WTC11 (cell line): ENCODE results near the gene MKS1. TPM values are rescaled to one million over a fixed set of nuclear protein-coding genes. Genes with fewer than 3 reads are reported as not detected.

Experiments used
- ATAC-seq: fragments of 200-7000 bp; cut with Tn5 transposase; 2 replicates; pipeline ENCODE4 v1.10.0; 2021; ENCODE audit warnings: mild to moderate bottlenecking, moderate library complexity
- CTCF ChIA-PET: fragments of 300-600 bp; sonication (Branson Sonifier 250); formaldehyde crosslinking; loops from one replicate; lab custom pipeline; 2021; ENCODE audit warnings: antibody characterized with exemption; lab: Charles Lee
- POLR2A ChIA-PET: fragments of 350-600 bp; sonication (Branson Sonifier 250); formaldehyde crosslinking; loops from one replicate; lab custom pipeline; 2021; ENCODE audit warnings: antibody characterized with exemption; lab: Charles Lee
- DNase-seq: peaks from one replicate; pipeline ENCODE4 v3.0.0; 2021; ENCODE audit warnings: low spot score
- H3K27ac Mint-ChIP-seq: 2 replicates; pipeline ENCODE4 v1.8.0; 2021; ENCODE audit warnings: mixed read lengths
- H3K27me3 Mint-ChIP-seq: 2 replicates; pipeline ENCODE4 v1.8.0; 2021; ENCODE audit warnings: low read depth, mild to moderate bottlenecking, moderate library complexity, mixed read lengths
- H3K36me3 Mint-ChIP-seq: 2 replicates; pipeline ENCODE4 v1.8.0; 2021; ENCODE audit warnings: mixed read lengths
- H3K4me1 Mint-ChIP-seq: 2 replicates; pipeline ENCODE4 v1.8.0; 2022; ENCODE audit warnings: mixed read lengths
- H3K4me3 Mint-ChIP-seq: 2 replicates; pipeline ENCODE4 v1.8.0; 2021; ENCODE audit warnings: mild to moderate bottlenecking, moderate library complexity, mixed read lengths
- H3K9me3 Mint-ChIP-seq: 2 replicates; pipeline ENCODE4 v1.8.0; 2021; ENCODE audit warnings: mixed read lengths
- EMX1 ChIP-seq: fragments of 250-450 bp; sonication (Bioruptor Pico); IDR thresholded peaks from 2 replicates; pipeline ENCODE4 v1.8.0; 2021; ENCODE audit warnings: mild to moderate bottlenecking
- FOXJ3 ChIP-seq: sonication (generic); formaldehyde crosslinking; IDR thresholded peaks from 2 replicates; pipeline ENCODE4 v1.9.0; 2021; ENCODE audit warnings: missing genetic modification reagents, mild to moderate bottlenecking, borderline replicate concordance
- FOXP1 ChIP-seq: sonication (generic); formaldehyde crosslinking; IDR thresholded peaks from 2 replicates; pipeline ENCODE4 v1.8.0; 2022; ENCODE audit warnings: missing genetic modification reagents, mild to moderate bottlenecking, moderate library complexity, borderline replicate concordance
- GRHL2 ChIP-seq: fragments of 250-450 bp; sonication (Bioruptor Pico); IDR thresholded peaks from 2 replicates; pipeline ENCODE4 v1.8.0; 2022; ENCODE audit warnings: mild to moderate bottlenecking, moderate library complexity; ENCODE audit not compliant: insufficient replicate concordance, severe bottlenecking
- IRF1 ChIP-seq: sonication (generic); formaldehyde crosslinking; IDR thresholded peaks from 2 replicates; pipeline ENCODE4 v1.8.0; 2023; ENCODE audit warnings: missing genetic modification reagents
- PREB ChIP-seq: sonication (generic); formaldehyde crosslinking; IDR thresholded peaks from 2 replicates; pipeline ENCODE4 v1.8.1; 2022; ENCODE audit warnings: mild to moderate bottlenecking, missing genetic modification reagents, moderate library complexity, borderline replicate concordance
- RELA ChIP-seq: sonication (generic); formaldehyde crosslinking; IDR thresholded peaks from 2 replicates; pipeline ENCODE4 v1.8.1; 2022; ENCODE audit warnings: missing genetic modification reagents, mild to moderate bottlenecking, borderline replicate concordance
- TP53 ChIP-seq: sonication (generic); formaldehyde crosslinking; IDR thresholded peaks from 2 replicates; pipeline ENCODE4 v1.8.1; 2023; ENCODE audit warnings: mild to moderate bottlenecking, missing genetic modification reagents
- ZNF138 ChIP-seq: sonication (generic); formaldehyde crosslinking; conservative IDR thresholded peaks from 2 replicates; pipeline ENCODE4 v1.8.1; 2022; ENCODE audit warnings: mild to moderate bottlenecking, moderate library complexity, missing genetic modification reagents
- ZNF263 ChIP-seq: sonication (generic); formaldehyde crosslinking; IDR thresholded peaks from 2 replicates; pipeline ENCODE4 v1.8.1; 2022; ENCODE audit warnings: low read depth, mild to moderate bottlenecking, moderate library complexity, missing genetic modification reagents
- ZNF317 ChIP-seq: sonication (generic); formaldehyde crosslinking; IDR thresholded peaks from 2 replicates; pipeline ENCODE4 v1.8.1; 2023; ENCODE audit warnings: low read depth, mild to moderate bottlenecking, moderate library complexity, missing genetic modification reagents, borderline replicate concordance
- ZNF396 ChIP-seq: fragments of 250-450 bp; sonication (Bioruptor Pico); IDR thresholded peaks from 2 replicates; pipeline ENCODE4 v1.8.0; 2021; ENCODE audit warnings: mild to moderate bottlenecking, moderate library complexity, borderline replicate concordance
- ZSCAN18 ChIP-seq: fragments of 250-450 bp; sonication (Bioruptor Pico); IDR thresholded peaks from 2 replicates; pipeline ENCODE4 v2.1.2; 2022; ENCODE audit warnings: mild to moderate bottlenecking, moderate library complexity
- total RNA-seq: library from RNA; stranded (reverse); gene quantifications from 3 replicates; pipeline ENCODE4 v1.2.3, GENCODE V29; 2021
- TF ChIP-seq, protein P1 (sequence below): sonication (generic); formaldehyde crosslinking; IDR thresholded peaks from 2 replicates; pipeline ENCODE4 v1.8.0; 2023; ENCODE audit warnings: missing genetic modification reagents, mild to moderate bottlenecking, borderline replicate concordance

The MKS1 gene
- total RNA-seq, 1 experiment from 2014 or later = 24.2 TPM

DNA sequence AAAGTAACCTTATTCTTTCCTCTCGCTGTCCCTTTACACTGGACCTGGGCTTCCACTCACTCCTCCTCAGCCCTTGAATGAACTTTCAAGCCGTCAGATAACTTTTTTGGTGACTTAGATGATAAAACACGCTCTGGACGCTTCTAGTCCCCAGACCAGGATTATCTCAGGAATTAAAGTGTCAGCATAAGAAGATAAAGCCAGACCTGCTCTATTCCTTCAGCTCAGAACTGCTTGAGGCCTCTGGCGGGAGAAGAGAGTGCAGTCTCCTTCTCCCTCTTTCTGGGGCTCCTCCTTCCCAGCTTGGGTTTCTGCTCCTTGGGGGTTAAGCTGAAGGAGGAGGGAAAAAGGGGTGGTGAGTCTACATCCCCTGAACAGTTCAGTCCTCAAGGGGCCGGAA is 25.9 kb upstream of the MKS1 start:
- Mint-ChIP-seq H3K4me1 (peaks cover 11% of the 10 kb centered on the region), H3K9me3 (peaks cover under 1% of the 10 kb centered on the region), H3K36me3 (peaks cover under 1% of the 10 kb centered on the region; the same call in 1 of the 2 replicates), H3K4me3 (no peak overlapping the region), H3K27me3 (peaks cover 89% of the 10 kb centered on the region), H3K27ac (no peak overlapping the region)
- TF ChIP-seq ZNF263 (CRISPR knock-in tag) (no peak), GRHL2 (CRISPR knock-in tag) (no peak), ZNF396 (CRISPR knock-in tag) (no peak), IRF1 (CRISPR knock-in tag) (no peak), EMX1 (CRISPR knock-in tag) (no peak), ZNF317 (CRISPR knock-in tag) (no peak), PREB (CRISPR knock-in tag) (no peak), RELA (CRISPR knock-in tag) (no peak), ZSCAN18 (CRISPR knock-in tag) (no peak)
- DNase-seq = no peak
- no peak for ATAC-seq
- ChIA-PET CTCF (interaction anchor here (1.0 to 1.2 kb wide), 2 partner anchors 27 to 45 kb away, joined by 3 to 6 read pairs; partner anchors contain the start of gene MKS1), POLR2A (no interaction called here)

GRCh38 chr17:58242171-58242784 is 23.2 kb upstream of the MKS1 start:
- H3K36me3 Mint-ChIP-seq = no peaks in the 10 kb centered on the region
- DNase-seq (peak; percentile 50), ATAC-seq (peak; percentile 83)
- no peak for TF ChIP-seq FOXP1 (CRISPR knock-in tag)
- no peak for TF ChIP-seq TP53 (CRISPR knock-in tag)
- TF ChIP-seq, protein P1, sequence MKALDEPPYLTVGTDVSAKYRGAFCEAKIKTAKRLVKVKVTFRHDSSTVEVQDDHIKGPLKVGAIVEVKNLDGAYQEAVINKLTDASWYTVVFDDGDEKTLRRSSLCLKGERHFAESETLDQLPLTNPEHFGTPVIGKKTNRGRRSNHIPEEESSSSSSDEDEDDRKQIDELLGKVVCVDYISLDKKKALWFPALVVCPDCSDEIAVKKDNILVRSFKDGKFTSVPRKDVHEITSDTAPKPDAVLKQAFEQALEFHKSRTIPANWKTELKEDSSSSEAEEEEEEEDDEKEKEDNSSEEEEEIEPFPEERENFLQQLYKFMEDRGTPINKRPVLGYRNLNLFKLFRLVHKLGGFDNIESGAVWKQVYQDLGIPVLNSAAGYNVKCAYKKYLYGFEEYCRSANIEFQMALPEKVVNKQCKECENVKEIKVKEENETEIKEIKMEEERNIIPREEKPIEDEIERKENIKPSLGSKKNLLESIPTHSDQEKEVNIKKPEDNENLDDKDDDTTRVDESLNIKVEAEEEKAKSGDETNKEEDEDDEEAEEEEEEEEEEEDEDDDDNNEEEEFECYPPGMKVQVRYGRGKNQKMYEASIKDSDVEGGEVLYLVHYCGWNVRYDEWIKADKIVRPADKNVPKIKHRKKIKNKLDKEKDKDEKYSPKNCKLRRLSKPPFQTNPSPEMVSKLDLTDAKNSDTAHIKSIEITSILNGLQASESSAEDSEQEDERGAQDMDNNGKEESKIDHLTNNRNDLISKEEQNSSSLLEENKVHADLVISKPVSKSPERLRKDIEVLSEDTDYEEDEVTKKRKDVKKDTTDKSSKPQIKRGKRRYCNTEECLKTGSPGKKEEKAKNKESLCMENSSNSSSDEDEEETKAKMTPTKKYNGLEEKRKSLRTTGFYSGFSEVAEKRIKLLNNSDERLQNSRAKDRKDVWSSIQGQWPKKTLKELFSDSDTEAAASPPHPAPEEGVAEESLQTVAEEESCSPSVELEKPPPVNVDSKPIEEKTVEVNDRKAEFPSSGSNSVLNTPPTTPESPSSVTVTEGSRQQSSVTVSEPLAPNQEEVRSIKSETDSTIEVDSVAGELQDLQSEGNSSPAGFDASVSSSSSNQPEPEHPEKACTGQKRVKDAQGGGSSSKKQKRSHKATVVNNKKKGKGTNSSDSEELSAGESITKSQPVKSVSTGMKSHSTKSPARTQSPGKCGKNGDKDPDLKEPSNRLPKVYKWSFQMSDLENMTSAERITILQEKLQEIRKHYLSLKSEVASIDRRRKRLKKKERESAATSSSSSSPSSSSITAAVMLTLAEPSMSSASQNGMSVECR (CRISPR knock-in tag) = no peak
- TF ChIP-seq ZNF138 (CRISPR knock-in tag) = no peak
- TF ChIP-seq FOXJ3 (CRISPR knock-in tag) = no peak
- CTCF ChIA-PET = interaction anchor here (0.7 to 1.4 kb wide), 4 partner anchors 10 to 175 kb away, joined by 3 to 4 read pairs (median 4); partner anchors contain the start of gene RNF43
- H3K4me3 Mint-ChIP-seq = no peak overlapping the region
- H3K9me3 Mint-ChIP-seq = no peaks in the 10 kb centered on the region
- POLR2A ChIA-PET = no interaction called here
- peaks cover 87% of the 10 kb centered on the region for H3K27me3 Mint-ChIP-seq
- H3K27ac Mint-ChIP-seq = no peak overlapping the region
- peaks cover 4% of the 10 kb centered on the region; the same call in 1 of the 2 replicates for H3K4me1 Mint-ChIP-seq
